ENCODE data around the gene PARD3. TPM values are rescaled to one million over a fixed set of nuclear protein-coding genes. Genes with fewer than 3 reads are reported as not detected.

Gene PARD3
- total RNA-seq, 1 donor from 2014 or later, result 51.2 TPM

- no peak overlapping the region for H3K27ac Mint-ChIP-seq (ENCODE audit: unreplicated experiment)
- no peak overlapping the region for H3K4me3 Mint-ChIP-seq
- peaks cover 3% of the 10 kb centered on the region for H3K36me3 Mint-ChIP-seq (ENCODE audit: low read depth)
- no peaks in the 10 kb centered on the region for H3K27me3 Mint-ChIP-seq (ENCODE audit: low read depth)
- H3K9me3 Mint-ChIP-seq, result no peaks in the 10 kb centered on the region
- peaks cover 51% of the 10 kb centered on the region for H3K4me1 Mint-ChIP-seq
- TF ChIP-seq CTCF (conservative IDR thresholded peaks at IDR 0.05), result peak; percentile 94
- peak; percentile 79 for DNase-seq (ENCODE audit: low read depth, low spot score)
Measured at GRCh38 chr10:34637418-34637911, 177.6 kb downstream of the PARD3 start.

- H3K27me3 Mint-ChIP-seq (ENCODE audit: low read depth), result no peaks in the 10 kb centered on the region
- peaks cover 47% of the 10 kb centered on the region for H3K4me1 Mint-ChIP-seq
- H3K9me3 Mint-ChIP-seq, result no peaks in the 10 kb centered on the region
- no peak for TF ChIP-seq CTCF (conservative IDR thresholded peaks at IDR 0.05)
- no peak overlapping the region for H3K4me3 Mint-ChIP-seq
- H3K36me3 Mint-ChIP-seq (ENCODE audit: low read depth), result peaks cover 3% of the 10 kb centered on the region
- H3K27ac Mint-ChIP-seq (ENCODE audit: unreplicated experiment), result no peak overlapping the region
- DNase-seq (ENCODE audit: low read depth, low spot score), result no peak
Measured at GRCh38 chr10:34635111-34635510, 180.0 kb downstream of the PARD3 start.

- Mint-ChIP-seq H3K27me3 (ENCODE audit: low read depth) (no peaks in the 10 kb centered on the region), H3K9me3 (no peaks in the 10 kb centered on the region), H3K27ac (ENCODE audit: unreplicated experiment) (no peak overlapping the region), H3K36me3 (ENCODE audit: low read depth) (peaks cover 3% of the 10 kb centered on the region), H3K4me1 (peaks cover 48% of the 10 kb centered on the region), H3K4me3 (no peak overlapping the region)
- no peak for TF ChIP-seq CTCF (conservative IDR thresholded peaks at IDR 0.05)
- no peak for DNase-seq (ENCODE audit: low read depth, low spot score)
Measured at GRCh38 chr10:34633374-34633773, 181.7 kb downstream of the PARD3 start.

- Mint-ChIP-seq H3K9me3 (no peaks in the 10 kb centered on the region), H3K27me3 (ENCODE audit: low read depth) (no peaks in the 10 kb centered on the region), H3K4me1 (peaks cover 52% of the 10 kb centered on the region), H3K36me3 (ENCODE audit: low read depth) (peaks cover 3% of the 10 kb centered on the region), H3K27ac (ENCODE audit: unreplicated experiment) (no peak overlapping the region), H3K4me3 (no peak overlapping the region)
- no peak for DNase-seq (ENCODE audit: low read depth, low spot score)
- no peak for TF ChIP-seq CTCF (conservative IDR thresholded peaks at IDR 0.05)
Measured at GRCh38 chr10:34629084-34629483, 186.0 kb downstream of the PARD3 start.

- H3K9me3 Mint-ChIP-seq, result no peaks in the 10 kb centered on the region
- no peak overlapping the region for H3K4me3 Mint-ChIP-seq
- no peak for DNase-seq (ENCODE audit: low read depth, low spot score)
- H3K27ac Mint-ChIP-seq (ENCODE audit: unreplicated experiment), result no peak overlapping the region
- no peaks in the 10 kb centered on the region for H3K27me3 Mint-ChIP-seq (ENCODE audit: low read depth)
- no peak for TF ChIP-seq CTCF (conservative IDR thresholded peaks at IDR 0.05)
- H3K4me1 Mint-ChIP-seq, result peaks cover 49% of the 10 kb centered on the region
- H3K36me3 Mint-ChIP-seq (ENCODE audit: low read depth), result peaks cover under 1% of the 10 kb centered on the region
Measured at GRCh38 chr10:34628174-34628796, 186.8 kb downstream of the PARD3 start.

All from neural crest cell (in vitro differentiated cells).